GM18526 (cell line): ENCODE data around the gene SCAMP4.
A peak's percentile ranks its signal among the peaks of the same experiment; 100 is the strongest.

Source experiments
- POLR2A ChIP-seq: IDR thresholded peaks from 3 replicates; pipeline ENCODE4 v1.6.1; 2011; ENCODE audit not compliant: insufficient read length; ENCODE audit errors: extremely low read depth

The SCAMP4 gene

GRCh38 chr19:1880611-1881392 is 24.4 kb upstream of the SCAMP4 start:
- no peak for TF ChIP-seq POLR2A

DNA sequence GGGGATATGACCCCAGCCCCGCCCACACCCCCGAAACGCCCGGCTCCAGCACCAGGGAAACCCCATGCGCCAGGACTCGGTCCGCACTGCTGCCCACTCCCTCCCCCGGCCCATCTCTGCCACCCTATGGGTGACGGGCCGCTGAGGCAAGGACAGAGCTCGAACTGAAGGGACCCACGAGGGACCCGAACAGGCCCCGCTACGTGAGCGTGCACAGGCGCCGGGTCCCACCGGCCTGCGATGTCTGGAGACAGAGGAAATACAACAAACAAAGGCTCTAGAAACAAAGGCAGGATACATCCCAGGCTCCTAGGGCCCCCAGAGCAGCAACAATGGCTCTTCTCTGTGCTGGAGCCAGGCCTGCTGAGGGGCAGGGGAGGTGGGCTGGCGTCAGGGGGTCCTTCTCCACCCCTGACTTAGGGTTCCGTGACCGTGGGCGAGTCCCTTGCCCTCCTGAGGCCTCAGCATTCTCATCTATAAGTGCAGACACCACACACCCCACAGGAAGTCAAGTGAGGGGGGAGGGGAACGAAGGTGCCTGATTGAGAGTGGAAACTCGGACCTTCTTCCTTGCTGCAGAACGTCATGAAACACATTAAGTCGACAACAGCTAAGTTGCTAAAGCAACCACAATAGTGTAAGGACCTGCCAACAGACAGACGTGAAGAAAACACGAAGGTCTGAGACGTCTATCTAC is 23.0 kb upstream of the SCAMP4 start:
- TF ChIP-seq POLR2A: no peak

GRCh38 chr19:1882786-1883692 is 22.2 kb upstream of the SCAMP4 start:
- TF ChIP-seq POLR2A: no peak

GRCh38 chr19:1883784-1884183 is 21.4 kb upstream of the SCAMP4 start:
- TF ChIP-seq POLR2A: no peak

DNA sequence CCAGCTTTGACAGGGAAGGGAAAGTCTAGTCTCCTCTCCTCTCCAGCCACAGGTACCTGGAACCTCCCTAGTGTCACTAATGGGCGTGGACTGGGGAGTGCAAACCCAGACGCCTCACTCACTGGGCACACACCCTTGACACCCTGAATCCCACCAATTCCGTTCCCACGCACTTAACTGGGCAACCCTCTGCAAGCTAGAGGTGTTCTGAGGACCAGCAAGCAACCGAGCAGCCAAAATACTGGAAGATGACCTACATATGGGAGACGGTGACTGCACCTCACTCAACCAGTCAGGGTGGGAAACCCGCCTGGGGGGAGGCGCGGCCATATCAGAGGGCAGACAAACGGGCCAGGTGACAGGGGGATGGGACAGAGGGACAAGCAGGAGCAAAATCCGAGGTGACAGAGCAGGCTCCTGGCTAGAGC is 20.9 kb upstream of the SCAMP4 start:
- no peak for TF ChIP-seq POLR2A

- no peak for TF ChIP-seq POLR2A
Measured at GRCh38 chr19:1884719-1885334, 20.4 kb upstream of the SCAMP4 start.

- peak; percentile 49 for TF ChIP-seq POLR2A
Measured at GRCh38 chr19:1885398-1886119, 19.6 kb upstream of the SCAMP4 start, which contains the start of gene ABHD17A. Gene ABHD17A, minus strand, starts transcription at chr19:1885496. Its CDS starts 3,930 bp downstream, at chr19:1881566.

GRCh38 chr19:1888385-1888784 is 16.8 kb upstream of the SCAMP4 start:
- no peak for TF ChIP-seq POLR2A

DNA sequence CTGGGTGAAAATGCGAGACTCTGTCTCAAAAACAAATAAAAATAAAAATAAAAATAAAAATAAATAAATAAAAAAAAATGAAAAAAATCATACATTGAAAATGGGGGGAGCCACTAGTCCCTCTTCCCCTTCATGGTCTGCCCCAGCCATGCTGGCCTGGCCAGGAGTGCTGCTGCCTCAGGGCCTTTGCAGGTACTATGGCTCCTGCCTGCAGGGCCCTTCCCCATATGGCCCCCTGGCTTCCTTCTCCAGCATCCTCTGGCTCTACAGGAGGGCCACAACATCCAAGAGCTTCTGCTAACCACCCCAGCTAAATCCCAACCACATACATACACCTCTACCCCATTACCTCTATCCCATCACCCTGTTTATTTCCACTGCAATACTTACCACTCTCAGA is 15.3 kb upstream of the SCAMP4 start:
- TF ChIP-seq POLR2A: no peak

DNA sequence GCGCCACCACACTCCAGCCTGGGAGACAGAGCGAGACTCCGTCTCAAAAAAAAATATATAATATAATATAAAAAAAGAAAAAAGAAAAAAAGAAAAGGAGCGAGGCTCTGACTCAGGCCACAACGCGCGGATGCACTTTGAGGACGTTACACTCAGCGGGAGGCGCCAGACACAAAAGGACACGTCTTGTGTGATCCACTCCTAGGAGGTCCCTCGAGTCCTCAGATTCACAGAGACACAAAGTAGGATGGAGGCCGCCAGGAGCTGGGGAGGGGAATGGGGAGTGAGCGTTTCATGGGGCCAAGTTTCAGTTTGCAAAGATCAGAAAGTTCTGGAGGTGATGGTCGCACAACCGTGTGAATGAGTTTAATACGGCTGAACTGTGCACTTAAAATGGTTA is 11.4 kb upstream of the SCAMP4 start:
- TF ChIP-seq POLR2A: no peak

DNA sequence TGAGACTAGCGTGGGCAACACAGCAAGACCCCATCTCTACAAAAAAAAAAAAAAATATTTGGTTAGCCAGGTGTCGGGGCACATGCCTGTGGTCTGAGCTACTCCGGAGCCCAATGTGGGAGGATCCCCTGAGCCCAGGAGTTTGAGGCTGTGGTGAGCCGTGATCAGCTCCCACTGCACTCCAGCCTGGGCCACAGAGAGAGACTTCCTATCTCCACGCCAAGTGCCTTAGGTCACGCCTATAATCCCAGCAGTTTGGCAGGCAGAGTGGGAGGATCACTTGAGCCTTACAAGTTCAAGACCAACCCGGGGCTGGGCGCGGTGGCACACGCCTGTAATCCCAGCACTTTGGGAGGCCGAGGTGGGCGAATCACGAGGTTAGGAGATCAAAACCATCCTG is 8.7 kb upstream of the SCAMP4 start:
- TF ChIP-seq POLR2A: no peak

- no peak for TF ChIP-seq POLR2A
Measured at GRCh38 chr19:1901940-1902404, 3.2 kb upstream of the SCAMP4 start.

DNA sequence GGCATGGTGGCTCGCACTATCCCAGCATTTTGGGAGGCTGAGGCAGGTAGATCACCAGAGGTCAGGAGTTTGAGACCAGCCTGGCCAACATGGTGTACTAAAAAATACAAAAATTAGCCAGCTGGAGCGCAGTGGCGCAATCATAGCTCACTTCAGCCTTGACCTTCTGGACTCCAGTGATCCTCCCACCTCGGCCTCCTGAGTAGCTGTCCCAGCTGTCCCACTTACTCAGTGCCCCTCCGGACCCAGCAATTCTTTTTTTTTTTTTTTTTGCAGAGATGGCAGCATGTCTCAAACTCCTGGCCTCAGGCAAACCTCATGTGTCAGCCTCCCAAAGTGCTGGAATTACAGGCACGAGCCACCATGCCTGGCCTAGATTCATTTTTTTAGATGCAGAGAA is 2.3 kb upstream of the SCAMP4 start:
- no peak for TF ChIP-seq POLR2A

DNA sequence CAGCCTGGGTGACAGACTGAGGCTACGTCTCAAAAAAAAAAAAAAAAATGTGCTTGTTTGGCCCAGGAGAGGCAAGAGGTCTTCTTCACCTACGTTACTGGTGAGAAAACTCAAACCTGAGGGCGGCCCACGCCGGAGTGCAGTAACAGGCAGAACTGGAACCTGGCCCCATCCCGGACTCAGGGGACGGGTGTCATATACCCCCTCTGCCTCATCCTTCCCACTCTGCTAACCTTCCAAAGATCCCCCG is 414 bp upstream of the SCAMP4 start:
- no peak for TF ChIP-seq POLR2A
